Activated B cell treated with CpG ODN at 0.5 μM for 24 hours (primary cell): ENCODE results near the gene SNTB2. TPM values are rescaled to one million over a fixed set of nuclear protein-coding genes. Genes with fewer than 3 reads are reported as not detected.

Source experiments
- ATAC-seq: fragments of 200-7000 bp; cut with Tn5 transposase; one replicate; pipeline ENCODE4 v1.10.0; 2021; ENCODE audit warnings: low read depth, mild to moderate bottlenecking, moderate library complexity
- CTCF ChIA-PET: fragments of 350-600 bp; sonication (Branson Sonifier 250); formaldehyde crosslinking; loops from one replicate; lab custom pipeline; 2021; ENCODE audit warnings: antibody characterized with exemption; lab: Charles Lee
- POLR2A ChIA-PET: fragments of 350-600 bp; sonication (Branson Sonifier 250); formaldehyde crosslinking; loops from one replicate; lab custom pipeline; 2021; ENCODE audit warnings: antibody characterized with exemption; lab: Charles Lee
- DNase-seq: peaks from one replicate; pipeline ENCODE4 v3.0.0; 2022
- H3K27ac Mint-ChIP-seq: one replicate; pipeline ENCODE4 v1.8.0; 2020; ENCODE audit warnings: mixed read lengths
- H3K27me3 Mint-ChIP-seq: one replicate; pipeline ENCODE4 v1.8.0; 2021; ENCODE audit warnings: mixed read lengths
- H3K36me3 Mint-ChIP-seq: one replicate; pipeline ENCODE4 v1.8.0; 2021; ENCODE audit warnings: low read depth, mixed read lengths
- H3K4me1 Mint-ChIP-seq: one replicate; pipeline ENCODE4 v1.8.0; 2021; ENCODE audit warnings: mixed read lengths
- H3K4me3 Mint-ChIP-seq: one replicate; pipeline ENCODE4 v1.8.0; 2020; ENCODE audit warnings: mild to moderate bottlenecking, mixed read lengths
- H3K9me3 Mint-ChIP-seq: one replicate; pipeline ENCODE4 v1.8.0; 2020; ENCODE audit warnings: mixed read lengths
- CTCF ChIP-seq: fragments of 200-600 bp; IDR thresholded peaks from one replicate; pipeline ENCODE4 v1.8.0; 2022; ENCODE audit warnings: antibody characterized with exemption, mild to moderate bottlenecking
- intact Hi-C: fragments of 100-400 bp; cut with micrococcal nuclease; formaldehyde crosslinking; loops from one replicate; pipeline ENCODE4 v1.15.1; 2024
- total RNA-seq: library from RNA; stranded (reverse); gene quantifications from 2 replicates; pipeline ENCODE4 v1.2.3, GENCODE V29; 2022

Gene SNTB2
- total RNA-seq, 1 donor from 2014 or later, result 7.7 TPM

- H3K4me1 Mint-ChIP-seq, result no peaks in the 10 kb centered on the region
- H3K9me3 Mint-ChIP-seq, result no peaks in the 10 kb centered on the region
- intact Hi-C loops, result loop anchor here (10.0 kb wide), 1 partner anchor 1205 kb away; the partner anchor contains the start of genes COG4 and SF3B3
- H3K27me3 Mint-ChIP-seq, result no peaks in the 10 kb centered on the region
- no peak for DNase-seq
- no peak overlapping the region for H3K4me3 Mint-ChIP-seq
- H3K27ac Mint-ChIP-seq, result no peak overlapping the region
- H3K36me3 Mint-ChIP-seq, result peaks cover 87% of the 10 kb centered on the region
- ChIA-PET POLR2A (no interaction called here), CTCF (no interaction called here)
- no peak for ATAC-seq
- no peak for TF ChIP-seq CTCF
Observed at GRCh38 chr16:69319826-69320739, 133.1 kb downstream of the SNTB2 start.

GRCh38 chr16:69320740-69321073, 133.7 kb downstream of the SNTB2 start:
- ATAC-seq (no peak), DNase-seq (no peak)
- Mint-ChIP-seq H3K36me3 (peaks cover 88% of the 10 kb centered on the region), H3K27ac (no peak overlapping the region), H3K9me3 (no peaks in the 10 kb centered on the region), H3K4me3 (no peak overlapping the region), H3K4me1 (peaks cover under 1% of the 10 kb centered on the region), H3K27me3 (no peaks in the 10 kb centered on the region)
- ChIA-PET POLR2A (no interaction called here), CTCF (no interaction called here)
- intact Hi-C loops, result no loop called here
- no peak for TF ChIP-seq CTCF

- Mint-ChIP-seq H3K27me3 (no peaks in the 10 kb centered on the region), H3K9me3 (no peaks in the 10 kb centered on the region), H3K4me1 (peaks cover 5% of the 10 kb centered on the region), H3K27ac (no peak overlapping the region), H3K4me3 (no peak overlapping the region), H3K36me3 (peaks cover 88% of the 10 kb centered on the region)
- ATAC-seq (no peak), DNase-seq (no peak)
- no peak for TF ChIP-seq CTCF
- intact Hi-C loops, result no loop called here
- ChIA-PET CTCF (no interaction called here), POLR2A (no interaction called here)
Observed at GRCh38 chr16:69321080-69321479, 134.1 kb downstream of the SNTB2 start.

- no peaks in the 10 kb centered on the region for H3K9me3 Mint-ChIP-seq
- ATAC-seq, result no peak
- intact Hi-C loops, result no loop called here
- CTCF ChIA-PET, result no interaction called here
- H3K27ac Mint-ChIP-seq, result no peak overlapping the region
- POLR2A ChIA-PET, result no interaction called here
- no peak for TF ChIP-seq CTCF
- no peak for DNase-seq
- H3K4me1 Mint-ChIP-seq, result peaks cover 15% of the 10 kb centered on the region
- H3K4me3 Mint-ChIP-seq, result no peak overlapping the region
- peaks cover 86% of the 10 kb centered on the region for H3K36me3 Mint-ChIP-seq
- no peaks in the 10 kb centered on the region for H3K27me3 Mint-ChIP-seq
Observed at GRCh38 chr16:69322343-69322742, 135.4 kb downstream of the SNTB2 start.

- CTCF ChIA-PET, result no interaction called here
- no peak for DNase-seq
- no peak overlapping the region for H3K4me3 Mint-ChIP-seq
- POLR2A ChIA-PET, result interaction anchor here (0.6 to 1.2 kb wide), 2 partner anchors 11 to 52 kb away, joined by 3 read pairs; no protein-coding TSS in a partner anchor
- H3K27me3 Mint-ChIP-seq, result no peaks in the 10 kb centered on the region
- TF ChIP-seq CTCF, result no peak
- H3K36me3 Mint-ChIP-seq, result peaks cover 84% of the 10 kb centered on the region
- no peak overlapping the region for H3K27ac Mint-ChIP-seq
- H3K9me3 Mint-ChIP-seq, result no peaks in the 10 kb centered on the region
- intact Hi-C loops, result no loop called here
- ATAC-seq, result no peak
- peaks cover 20% of the 10 kb centered on the region for H3K4me1 Mint-ChIP-seq
Observed at GRCh38 chr16:69323415-69323814, 136.5 kb downstream of the SNTB2 start.
